IPS DF 6.9 (cell line): ENCODE data around the gene DHRS2.
"Not testable (repeated sequence)": the region's sequence is repeated elsewhere in the genome, so short reads cannot be mapped to it uniquely, and the experiment has no call there.

Experiments
- DNase-seq: peaks from one replicate; pipeline ENCODE4 v3.0.0-alpha.2; 2013; ENCODE audit warnings: low read depth, low spot score
- H3K27ac ChIP-seq: one replicate; pipeline ENCODE4 v1.5.1; 2013; ENCODE audit warnings: low read length, control low read depth
- H3K27me3 ChIP-seq: 2 replicates; pipeline ENCODE4 v1.6.1; 2013; ENCODE audit warnings: mild to moderate bottlenecking, low read length; ENCODE audit not compliant: control insufficient read depth, insufficient read depth
- H3K36me3 ChIP-seq: 2 replicates; pipeline ENCODE4 v1.6.1; 2013; ENCODE audit warnings: low read length; ENCODE audit not compliant: control insufficient read depth, insufficient read depth
- H3K4me1 ChIP-seq: 2 replicates; pipeline ENCODE4 v1.6.1; 2013; ENCODE audit warnings: low read length; ENCODE audit not compliant: control insufficient read depth, insufficient read depth
- H3K4me3 ChIP-seq: 2 replicates; pipeline ENCODE4 v1.5.1; 2013; ENCODE audit warnings: mild to moderate bottlenecking, low read length
- H3K9me3 ChIP-seq: 2 replicates; pipeline ENCODE4 v1.6.1; 2013; ENCODE audit warnings: low read length, inconsistent platforms; ENCODE audit not compliant: control insufficient read depth, insufficient read depth
- WGBS: extraction: QIAGEN DNeasy Blood & Tissue Kit; methylation state at CpG from one replicate; pipeline ENCODE4 v1.1.7; 2013; ENCODE audit warnings: mixed read lengths, missing lambda C conversion rate; ENCODE audit not compliant: insufficient read length, insufficient coverage; 5-methylcytosine and 5-hydroxymethylcytosine counted together

DHRS2 gene

DNA sequence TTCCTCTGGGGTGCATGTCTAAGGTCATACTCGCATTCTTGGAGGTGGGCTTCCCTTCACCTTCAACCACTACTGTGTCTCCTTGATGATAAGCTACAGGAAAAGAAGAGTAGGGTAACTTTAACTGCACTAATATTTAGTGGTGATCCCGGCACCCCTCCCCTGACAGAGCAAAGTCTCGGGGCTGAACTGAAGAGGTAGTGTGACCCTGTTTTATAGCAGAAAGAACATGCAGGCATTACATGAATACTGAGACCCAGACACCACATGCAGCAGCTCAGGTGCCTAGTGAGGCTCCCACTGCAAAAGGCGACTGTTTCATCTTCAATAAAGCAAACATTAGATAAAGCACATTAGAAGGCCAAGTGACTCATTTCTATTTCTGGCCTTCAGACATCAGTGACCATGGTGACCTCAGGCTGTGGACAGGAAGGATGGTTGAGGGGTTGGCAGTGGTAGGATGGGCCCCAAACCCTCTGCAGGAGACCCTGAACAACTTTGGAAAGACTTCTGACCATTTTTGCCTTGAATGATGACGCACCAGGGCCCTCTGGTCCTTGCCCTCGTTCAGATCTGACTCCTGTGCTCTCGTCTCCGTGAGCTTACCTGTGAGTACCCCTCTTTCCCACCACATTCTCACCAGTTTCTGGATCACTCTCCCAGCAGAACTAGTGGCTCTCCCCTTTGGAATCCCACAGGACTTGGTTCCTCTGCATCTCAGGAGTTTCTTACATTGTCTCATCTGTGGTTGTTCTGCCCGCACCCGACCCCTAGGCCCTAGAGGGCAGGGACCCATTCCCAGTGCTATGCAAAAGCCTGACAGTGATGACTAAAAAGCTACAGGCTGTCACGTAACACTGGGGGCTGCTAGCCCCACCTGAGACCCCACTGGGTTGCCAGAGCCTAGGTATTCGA is 33.7 kb upstream of the DHRS2 start:
- DNase-seq = no peak
- Histone ChIP-seq H3K9me3 (no peaks in the 10 kb centered on the region), H3K4me1 (no peaks in the 10 kb centered on the region; the same call in 1 of the 2 replicates), H3K27me3 (no peaks in the 10 kb centered on the region), H3K27ac (no peak overlapping the region), H3K36me3 (no peaks in the 10 kb centered on the region), H3K4me3 (no peak overlapping the region)
- WGBS = no CpG with 5 or more reads among the region's 12 CpGs

DNA sequence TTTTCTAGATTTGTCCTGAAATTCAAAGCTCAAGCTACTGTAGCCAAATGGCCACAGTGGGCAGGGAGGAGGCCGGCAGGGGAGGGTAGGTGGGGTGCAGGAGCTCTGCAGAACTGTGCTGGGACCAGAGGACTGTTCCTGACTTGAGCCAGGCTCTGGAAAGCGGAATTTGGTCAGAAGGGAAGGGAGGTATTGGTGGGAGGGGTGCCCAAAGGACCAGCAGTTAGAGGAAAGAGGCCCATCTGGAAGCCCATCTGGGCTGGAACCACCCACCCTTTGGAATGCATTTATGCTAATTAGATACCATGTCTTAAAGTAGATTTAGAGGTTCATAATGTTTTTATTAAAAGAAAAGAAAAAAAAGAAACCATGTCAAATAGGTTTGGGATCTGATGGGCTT is 33.1 kb upstream of the DHRS2 start:
- Histone ChIP-seq H3K9me3 (no peaks in the 10 kb centered on the region), H3K4me1 (no peaks in the 10 kb centered on the region; the same call in 1 of the 2 replicates), H3K27me3 (no peaks in the 10 kb centered on the region), H3K4me3 (no peak overlapping the region), H3K36me3 (no peaks in the 10 kb centered on the region), H3K27ac (no peak overlapping the region)
- no CpG with 5 or more reads among the region's 2 CpGs for WGBS
- no peak for DNase-seq

DNA sequence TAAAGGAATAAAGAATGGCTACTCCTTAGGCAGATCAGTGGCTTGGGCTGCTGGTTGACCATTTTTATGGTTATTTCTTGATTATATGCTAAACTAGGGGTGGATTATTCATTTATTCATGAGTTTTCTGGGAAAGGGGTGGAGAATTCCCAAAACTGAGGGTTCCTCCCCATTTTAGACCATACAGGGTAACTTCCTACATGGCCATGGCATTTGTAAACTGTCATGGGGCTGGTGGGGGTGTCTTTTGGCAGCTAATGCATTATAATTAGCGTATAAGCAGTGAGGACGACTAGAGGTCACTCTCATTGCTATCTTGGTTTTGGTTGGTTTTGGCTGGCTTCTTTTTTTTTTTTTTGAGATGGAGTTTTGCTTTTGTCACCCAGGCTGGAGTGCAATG is 32.0 kb upstream of the DHRS2 start:
- no peak overlapping the region for H3K4me3 ChIP-seq
- H3K27me3 ChIP-seq = no peaks in the 10 kb centered on the region
- H3K27ac ChIP-seq = no peak overlapping the region
- no CpG with 5 or more reads among the region's 2 CpGs for WGBS
- DNase-seq = no peak
- no peaks in the 10 kb centered on the region; the same call in 1 of the 2 replicates for H3K4me1 ChIP-seq
- no peaks in the 10 kb centered on the region for H3K36me3 ChIP-seq
- H3K9me3 ChIP-seq = no peaks in the 10 kb centered on the region

DNA sequence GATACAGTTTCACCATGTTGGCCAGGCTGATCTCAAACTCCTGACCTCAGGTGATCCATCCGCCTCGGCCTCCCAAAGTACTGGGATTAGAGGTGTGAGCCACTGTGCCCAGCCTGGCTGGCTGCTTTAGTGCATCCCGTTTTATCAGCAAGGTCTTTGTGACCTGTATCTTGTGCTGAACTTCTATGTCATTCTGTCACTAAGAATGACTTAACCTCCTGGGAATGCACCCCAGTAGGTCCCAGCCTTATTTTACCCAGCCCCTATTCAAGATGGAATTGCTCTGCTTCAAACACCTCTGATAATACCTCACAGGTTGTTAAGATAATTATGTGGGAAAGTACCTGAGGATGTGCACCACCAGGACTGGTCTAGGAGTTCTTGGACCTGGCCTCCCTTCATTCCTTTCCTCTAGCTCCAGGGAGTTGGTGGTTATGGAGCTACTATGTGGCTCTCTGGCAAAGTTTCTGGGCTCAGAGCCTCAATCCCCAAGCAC is 31.4 kb upstream of the DHRS2 start:
- WGBS = no CpG with 5 or more reads among the region's 3 CpGs
- no peaks in the 10 kb centered on the region for H3K9me3 ChIP-seq
- DNase-seq = no peak
- H3K4me1 ChIP-seq = no peaks in the 10 kb centered on the region; the same call in 1 of the 2 replicates
- no peaks in the 10 kb centered on the region for H3K36me3 ChIP-seq
- H3K27me3 ChIP-seq = no peaks in the 10 kb centered on the region
- no peak overlapping the region for H3K4me3 ChIP-seq
- no peak overlapping the region for H3K27ac ChIP-seq

DNA sequence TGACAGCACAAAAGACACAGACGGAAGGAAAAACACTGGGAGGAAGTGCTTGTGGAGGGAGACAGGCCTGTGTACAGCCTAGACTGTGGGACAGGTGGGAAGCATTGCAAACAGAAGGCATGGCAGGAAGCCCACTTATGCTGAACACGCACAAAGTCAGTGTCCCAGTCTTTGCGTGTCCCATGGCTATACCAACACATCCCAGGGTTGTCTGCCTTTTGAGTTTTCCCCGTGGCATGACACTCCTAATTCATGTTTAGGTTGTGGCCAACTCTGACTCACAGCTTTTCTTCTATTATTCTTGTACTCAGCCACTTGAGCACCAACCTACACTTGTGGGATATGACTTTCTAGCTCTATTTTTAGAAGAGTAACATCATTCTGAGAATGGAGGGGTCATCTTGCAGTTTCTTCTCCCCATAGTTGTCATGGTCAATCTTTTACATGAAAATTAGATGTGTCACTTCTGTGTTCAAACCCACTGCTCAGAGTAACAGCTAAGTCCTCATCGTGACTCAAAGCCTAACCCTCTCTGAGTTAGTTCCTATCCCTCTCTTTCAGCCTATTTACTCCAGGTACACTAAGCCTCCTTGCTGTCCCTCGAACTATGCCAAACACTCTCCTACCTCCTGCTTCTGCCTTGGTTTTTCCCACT is 30.1 kb upstream of the DHRS2 start:
- DNase-seq = no peak
- Histone ChIP-seq H3K27ac (no peak overlapping the region), H3K4me3 (no peak overlapping the region), H3K36me3 (no peaks in the 10 kb centered on the region), H3K4me1 (no peaks in the 10 kb centered on the region; the same call in 1 of the 2 replicates), H3K27me3 (no peaks in the 10 kb centered on the region), H3K9me3 (no peaks in the 10 kb centered on the region)
- no CpG with 5 or more reads among the region's 6 CpGs for WGBS

DNA sequence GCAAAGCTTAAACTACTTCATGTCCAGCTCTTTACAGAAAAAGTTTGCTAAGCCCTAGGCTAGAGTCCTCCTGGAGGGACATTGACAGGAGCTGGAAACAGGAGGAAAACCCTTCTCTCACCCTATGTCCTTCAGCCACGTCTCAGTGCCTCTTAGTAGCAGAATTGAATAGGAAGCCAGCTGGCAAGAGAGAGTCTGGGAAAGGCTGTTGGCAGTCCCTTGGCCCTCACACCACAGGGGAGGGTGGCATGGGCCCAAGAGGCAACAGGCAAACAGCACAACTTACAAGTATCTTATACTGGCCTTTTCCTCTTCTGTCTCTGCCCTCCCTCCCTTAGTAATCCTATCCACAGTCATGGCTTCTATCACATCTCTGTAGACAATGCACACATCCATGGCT is 27.7 kb upstream of the DHRS2 start:
- WGBS = no CpG with 5 or more reads among the region's 1 CpG
- Histone ChIP-seq H3K4me3 (no peak overlapping the region), H3K27ac (no peak overlapping the region)

DNA sequence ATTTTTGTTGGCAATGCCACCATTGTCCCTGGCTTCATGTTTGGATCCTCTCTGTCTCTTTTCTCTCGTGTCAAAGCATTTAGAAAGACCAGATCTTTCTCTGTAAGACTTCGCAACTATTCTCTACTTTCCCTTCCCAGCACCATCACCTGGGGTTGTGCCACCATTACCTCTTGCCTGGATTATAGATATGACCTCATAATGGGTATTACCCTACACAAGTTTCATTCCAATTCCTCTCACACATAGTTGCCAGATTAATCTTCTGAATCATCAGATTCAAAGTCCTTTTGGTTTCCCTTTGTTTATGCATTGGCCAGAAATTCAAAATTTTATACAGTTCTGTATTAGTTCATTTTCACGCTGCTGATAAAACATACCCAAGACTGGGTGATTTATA is 27.2 kb upstream of the DHRS2 start:
- whole genome bisulfite sequencing = no CpG with 5 or more reads among the region's 3 CpGs

More for the DNA sequence above, 27.7 kb upstream of the DHRS2 start:
- Histone ChIP-seq H3K9me3 (no peaks in the 10 kb centered on the region), H3K4me1 (no peaks in the 10 kb centered on the region), H3K36me3 (no peaks in the 10 kb centered on the region), H3K27me3 (no peaks in the 10 kb centered on the region)
- DNase-seq = no peak

DNA sequence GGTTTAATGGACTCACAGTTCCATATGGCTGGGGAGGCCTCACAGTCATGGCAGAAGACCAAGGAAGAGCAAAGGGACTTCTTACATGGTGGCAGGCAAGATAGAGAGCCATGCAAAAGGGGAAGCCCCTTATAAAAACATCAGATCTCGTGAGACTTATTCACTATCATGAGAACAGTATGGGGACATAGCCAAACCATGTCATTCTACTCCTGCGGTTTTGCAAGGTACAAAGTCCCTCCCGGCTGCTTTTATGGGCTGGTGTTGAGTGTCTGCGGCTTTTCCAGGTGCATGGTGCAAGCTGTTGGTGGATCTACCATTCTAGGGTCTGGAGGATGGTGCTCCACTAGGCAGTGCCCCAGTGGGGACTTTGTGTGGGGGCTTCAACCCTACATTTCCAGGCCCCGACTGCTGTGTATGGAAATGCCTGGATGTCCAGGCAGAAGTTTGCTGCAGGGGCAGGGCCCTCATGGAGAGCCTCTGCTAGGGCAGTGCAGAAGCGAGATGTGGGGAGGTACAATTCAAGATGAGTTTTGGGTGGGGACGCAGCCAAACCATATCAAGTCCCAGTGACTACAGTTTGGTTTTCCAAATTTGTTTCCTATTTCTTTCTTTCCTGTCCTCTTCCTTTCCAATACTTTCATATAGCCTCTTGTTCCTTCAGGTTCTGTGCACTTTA is 26.6 kb upstream of the DHRS2 start:
- not testable (repeated sequence) for H3K36me3 ChIP-seq, H3K4me3 ChIP-seq, H3K27ac ChIP-seq, DNase-seq, H3K4me1 ChIP-seq, H3K9me3 ChIP-seq, H3K27me3 ChIP-seq
- WGBS = no CpG with 5 or more reads among the region's 7 CpGs

More for the DNA sequence above, 27.2 kb upstream of the DHRS2 start:
- Histone ChIP-seq H3K27ac (no peak overlapping the region), H3K4me1 (no peaks in the 10 kb centered on the region), H3K36me3 (no peaks in the 10 kb centered on the region), H3K27me3 (no peaks in the 10 kb centered on the region), H3K4me3 (no peak overlapping the region), H3K9me3 (no peaks in the 10 kb centered on the region)
- no peak for DNase-seq

DNA sequence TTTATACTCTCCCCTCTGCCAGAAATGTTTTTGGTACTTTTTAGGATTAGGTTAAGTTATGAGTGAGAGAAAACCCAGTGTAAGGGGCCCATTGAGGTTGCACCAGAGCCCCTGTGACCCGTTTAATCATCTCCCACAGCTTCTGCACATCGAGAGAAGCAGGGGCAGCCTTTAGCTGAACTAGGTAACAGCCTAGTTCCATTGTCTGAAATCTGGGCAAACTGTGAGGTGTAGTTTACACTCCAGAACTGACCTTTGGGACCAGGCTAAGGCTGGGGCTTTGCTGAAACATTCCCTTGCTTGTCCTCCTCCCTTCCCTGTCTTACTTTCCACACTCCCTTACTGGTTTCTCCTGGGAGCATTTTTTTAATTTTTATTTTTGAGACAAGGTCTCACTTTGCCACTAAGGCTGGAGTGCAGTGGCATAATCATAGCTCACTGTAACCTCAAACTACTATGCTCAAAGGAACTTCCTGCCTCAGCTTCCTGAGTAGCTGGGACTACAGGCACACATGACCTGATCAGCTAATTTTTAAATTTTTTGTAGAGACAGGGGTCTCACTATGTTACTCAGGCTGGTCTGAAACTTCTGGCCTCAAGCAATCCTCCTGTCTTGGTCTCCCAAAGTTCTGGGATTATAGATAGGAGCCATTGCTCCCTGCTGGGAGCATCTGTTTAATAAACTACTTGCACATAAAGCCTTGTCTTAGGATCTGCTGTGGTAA is 25.9 kb upstream of the DHRS2 start:
- Histone ChIP-seq H3K27ac (no peak overlapping the region), H3K36me3 (no peaks in the 10 kb centered on the region), H3K4me1 (no peaks in the 10 kb centered on the region), H3K27me3 (no peaks in the 10 kb centered on the region), H3K4me3 (no peak overlapping the region), H3K9me3 (no peaks in the 10 kb centered on the region)
- no peak for DNase-seq
- no CpG with 5 or more reads among the region's 2 CpGs for WGBS

DNA sequence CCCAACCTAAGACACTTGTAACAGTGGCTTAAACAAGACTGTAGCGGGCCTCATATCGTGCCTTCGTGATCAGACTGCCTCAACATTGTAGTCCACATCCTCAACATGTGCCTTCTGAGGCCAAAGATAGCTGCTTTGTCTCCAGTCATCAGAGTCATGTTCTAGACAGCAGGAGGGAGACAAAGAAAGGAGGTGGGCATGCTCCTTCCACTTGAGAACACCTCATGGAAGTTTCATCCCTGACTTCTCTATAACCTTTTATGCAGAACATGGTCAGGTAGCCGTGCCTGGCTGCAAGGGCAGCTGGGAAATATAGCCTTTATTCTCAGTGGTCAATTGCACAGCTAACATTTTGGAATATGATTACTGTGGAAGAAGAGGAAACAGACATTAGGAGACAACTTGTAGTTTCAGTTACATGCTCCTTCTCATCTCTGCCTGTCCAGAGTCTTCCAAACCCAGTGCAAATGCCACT is 25.3 kb upstream of the DHRS2 start:
- Histone ChIP-seq H3K36me3 (no peaks in the 10 kb centered on the region), H3K9me3 (no peaks in the 10 kb centered on the region), H3K27me3 (no peaks in the 10 kb centered on the region), H3K4me1 (no peaks in the 10 kb centered on the region), H3K4me3 (no peak overlapping the region), H3K27ac (no peak overlapping the region)
- DNase-seq = no peak
- WGBS = no CpG with 5 or more reads among the region's 4 CpGs
